NCI-H1417 treated with DMSO at 0.1 percent for 48 hours (cell line): ENCODE data around the gene DOCK4.

Experiments
- DNase-seq: peaks from one replicate; lab custom pipeline; 2025; lab: John Stamatoyannopoulos, UW

The DOCK4 gene

DNA sequence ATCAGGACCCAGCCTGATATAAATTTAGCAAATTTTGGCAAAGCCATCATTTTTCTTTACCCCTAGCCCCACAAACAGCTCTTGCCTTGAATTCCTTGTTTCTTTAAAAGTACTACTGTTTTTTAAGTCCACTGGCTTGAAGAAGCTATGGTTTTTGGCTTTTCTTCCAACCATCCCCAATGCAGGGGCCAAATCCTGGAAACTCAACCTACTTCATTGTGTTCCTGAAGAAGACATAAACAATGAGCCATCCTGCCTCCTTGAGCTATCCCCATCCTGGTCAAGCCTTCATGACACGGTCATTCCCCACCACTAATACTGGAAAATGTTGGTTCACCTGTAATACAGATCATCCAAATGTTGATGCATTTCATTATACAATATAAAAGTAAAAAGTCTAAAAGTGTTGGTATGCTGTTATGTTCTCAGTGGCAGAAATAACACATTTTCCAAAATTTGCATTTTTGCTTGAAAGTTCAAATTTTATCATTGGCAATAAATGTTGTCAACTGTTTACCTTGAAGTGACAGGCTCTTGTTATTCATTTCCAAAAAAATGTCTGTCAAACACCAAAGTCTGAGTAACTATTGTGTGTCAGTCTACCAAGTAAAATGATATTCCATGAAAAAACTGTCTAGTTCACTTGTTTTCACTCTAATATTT is 92.2 kb downstream of the DOCK4 start:
- DNase-seq: no peak

DNA sequence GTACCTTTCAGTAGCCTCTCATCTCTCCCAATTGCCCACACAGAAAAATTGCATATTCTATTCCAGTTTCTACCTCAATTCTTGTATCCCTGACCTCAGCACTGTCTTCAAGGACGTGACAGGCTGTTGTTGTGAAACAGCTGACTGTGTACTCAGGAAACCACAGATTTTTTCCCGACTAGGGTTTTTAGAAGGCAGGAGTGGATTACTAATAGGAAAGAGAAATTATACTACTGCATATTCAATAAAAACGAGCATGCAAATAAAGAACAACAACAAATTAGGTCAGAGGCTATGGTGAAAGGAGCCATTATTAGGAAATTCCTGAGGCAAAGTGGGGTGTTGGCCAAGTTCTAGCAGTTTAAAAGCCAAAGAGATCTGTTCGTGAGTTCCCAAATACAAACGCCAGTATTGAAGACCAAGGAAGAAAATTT is 93.4 kb downstream of the DOCK4 start:
- DNase-seq: no peak

DNA sequence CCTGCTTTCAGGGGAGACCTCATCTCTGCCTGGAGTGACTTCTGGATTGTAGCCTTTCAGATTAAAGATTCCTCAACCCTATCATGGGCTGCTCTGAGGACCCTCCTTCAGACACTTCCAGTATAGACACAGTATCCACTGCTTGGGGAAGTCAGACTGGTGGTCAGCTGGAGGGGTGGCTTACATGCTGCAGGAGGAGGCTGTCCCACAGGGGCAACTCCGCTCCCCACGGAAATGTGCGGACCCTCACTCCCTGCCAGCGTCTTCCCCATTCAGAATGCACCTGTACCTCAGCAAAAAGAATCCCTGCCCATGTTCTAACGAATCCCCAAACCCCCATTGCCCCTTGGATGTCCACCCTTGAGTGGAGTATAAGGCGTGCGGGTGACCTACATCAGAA is 95.5 kb downstream of the DOCK4 start:
- no peak for DNase-seq

DNA sequence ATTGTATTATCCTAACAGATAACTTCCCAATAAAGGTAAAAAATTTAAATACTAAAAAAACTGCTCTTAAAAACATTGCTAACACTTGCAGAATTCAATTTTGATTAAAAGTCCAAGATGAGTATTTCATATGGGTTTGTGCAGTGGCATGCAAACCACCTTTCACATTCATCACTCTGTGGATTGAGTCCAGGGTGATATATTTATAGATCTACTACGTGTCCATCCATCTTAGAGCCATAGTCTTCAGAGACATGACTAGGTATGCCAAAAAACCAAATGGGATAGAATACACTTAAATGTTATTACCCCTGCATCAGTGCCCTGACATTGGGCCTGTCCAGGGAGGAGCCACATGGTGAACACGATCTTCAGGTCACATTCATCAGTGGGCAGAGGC is 96.0 kb downstream of the DOCK4 start:
- DNase-seq: no peak

DNA sequence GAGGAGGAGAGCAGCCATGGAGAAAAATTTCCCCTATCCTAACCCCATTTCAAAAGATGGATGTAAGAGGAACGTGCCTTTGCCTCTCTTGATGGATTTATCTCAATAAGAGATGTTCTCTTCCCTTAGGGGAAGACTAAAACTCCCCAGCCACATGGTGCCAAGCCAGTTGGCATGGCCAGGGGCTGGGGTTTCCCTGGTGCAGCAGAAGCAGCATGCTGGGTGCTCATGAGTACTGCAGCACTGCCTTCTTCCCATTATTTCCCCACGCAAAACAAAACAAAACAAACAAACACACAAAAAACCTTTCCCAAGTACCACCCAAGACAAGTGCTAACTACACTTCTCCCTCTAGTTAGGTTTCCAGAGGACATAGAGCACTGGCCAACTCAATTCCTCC is 97.2 kb downstream of the DOCK4 start:
- DNase-seq: no peak

DNA sequence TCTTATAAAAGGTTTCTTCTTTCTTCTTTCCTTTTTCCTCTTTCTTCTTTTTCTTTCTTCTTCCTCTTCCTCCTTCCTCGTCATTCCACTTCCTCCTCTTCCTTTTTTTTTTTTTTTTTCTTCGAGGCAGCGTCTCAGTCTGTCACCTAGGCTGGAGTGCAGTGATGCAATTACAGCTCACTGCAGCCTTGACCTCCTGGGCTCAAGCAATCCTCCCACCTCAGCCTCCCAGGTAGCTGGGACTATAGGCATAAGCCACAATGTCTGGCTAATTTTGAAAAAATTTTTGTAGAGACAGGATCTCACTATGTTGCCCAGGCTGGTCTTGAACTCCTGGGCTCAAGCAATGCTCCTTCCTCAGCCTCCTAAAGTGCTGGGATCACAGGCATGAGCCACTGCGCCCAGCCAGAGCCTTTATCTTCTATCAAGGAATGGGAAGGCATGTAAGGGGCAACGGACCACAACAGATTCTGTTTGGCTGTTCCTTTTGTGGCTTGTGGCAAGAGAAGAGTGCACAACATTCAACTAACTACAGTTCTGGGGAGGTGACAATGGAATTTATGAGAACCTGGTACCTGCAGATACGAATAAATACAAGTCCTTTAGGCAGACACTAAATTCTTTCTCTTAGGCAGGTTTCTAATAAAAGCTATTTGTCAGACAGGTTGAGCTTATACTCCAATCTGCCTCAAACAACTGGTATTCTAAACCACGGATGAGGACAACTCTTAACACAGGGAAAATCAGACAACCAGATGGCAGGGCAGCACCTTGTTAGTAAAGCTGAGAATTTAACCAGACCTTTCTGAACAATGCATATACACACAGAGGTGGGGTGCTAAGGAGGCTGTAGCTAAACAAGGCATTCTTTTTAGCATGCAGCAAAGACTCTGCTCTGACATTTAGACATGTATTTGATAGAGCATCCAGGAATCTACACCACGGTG is 100.3 kb downstream of the DOCK4 start:
- no peak for DNase-seq

DNA sequence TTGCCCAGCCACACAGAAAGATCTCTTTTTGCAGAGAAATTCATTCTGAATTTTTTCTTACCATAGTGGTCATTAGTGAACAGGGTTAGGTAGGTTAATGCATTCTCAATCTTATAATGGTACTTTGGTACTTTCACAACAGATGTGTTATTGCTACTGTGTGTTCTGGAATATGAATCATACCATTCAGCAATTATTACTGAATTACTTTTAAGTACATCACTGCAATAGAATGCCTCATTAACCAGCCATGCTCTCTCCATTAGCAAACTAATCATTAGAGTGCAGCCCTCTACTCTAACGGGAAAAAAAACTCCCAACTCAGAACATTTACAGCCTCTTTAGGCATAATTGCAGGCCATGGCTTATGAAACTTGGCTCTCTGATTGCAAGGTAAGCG is 102.1 kb downstream of the DOCK4 start:
- peak; percentile 64 for DNase-seq

DNA sequence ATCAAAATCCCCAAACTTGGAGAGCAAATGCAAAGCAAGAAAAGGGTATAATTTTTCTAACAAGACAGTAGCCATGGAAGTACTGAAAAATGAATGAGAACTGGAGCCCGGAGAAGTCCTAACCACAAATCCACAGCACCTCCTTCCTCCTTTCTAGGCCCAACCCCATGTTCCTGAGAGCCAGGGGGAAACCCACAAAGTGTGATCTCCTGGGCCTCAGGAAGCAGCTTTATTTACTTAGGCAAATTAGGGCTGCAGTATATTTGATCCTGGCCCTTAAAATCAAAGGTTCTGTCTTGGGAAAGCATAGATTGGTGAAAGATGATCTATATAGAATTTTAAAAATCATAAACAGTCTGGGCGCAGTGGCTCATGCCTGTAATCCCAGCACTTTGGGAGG is 103.0 kb downstream of the DOCK4 start:
- no peak for DNase-seq

DNA sequence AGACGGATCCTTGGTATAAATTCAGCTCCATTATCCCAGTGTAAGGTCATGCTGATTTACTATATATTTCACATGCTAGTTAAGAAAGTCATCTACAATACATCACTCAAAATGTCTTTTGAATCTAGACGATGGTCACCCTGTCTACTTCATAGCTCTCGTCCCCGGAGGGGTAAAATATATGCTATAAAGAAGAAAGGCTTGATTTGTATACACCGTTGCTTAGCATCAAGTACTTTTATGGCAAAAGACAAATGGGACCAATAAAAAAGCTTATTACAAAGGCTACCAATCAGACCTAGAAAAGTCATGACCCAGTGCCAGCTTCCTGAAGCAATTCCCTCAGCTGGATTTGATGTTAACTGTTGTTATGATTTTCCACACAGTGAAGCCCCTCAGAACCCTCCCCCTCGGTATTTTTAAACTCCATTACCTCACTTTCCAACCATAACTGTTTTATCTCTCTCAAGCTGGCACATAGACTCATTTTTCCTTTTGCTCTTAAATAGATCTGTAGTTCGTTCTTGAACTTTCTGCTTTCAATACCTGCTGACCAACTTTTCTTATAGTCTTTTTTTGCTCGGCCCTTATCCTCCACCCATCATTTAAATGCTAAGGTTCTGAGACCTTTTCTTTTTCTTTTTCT is 104.9 kb downstream of the DOCK4 start:
- DNase-seq: no peak

DNA sequence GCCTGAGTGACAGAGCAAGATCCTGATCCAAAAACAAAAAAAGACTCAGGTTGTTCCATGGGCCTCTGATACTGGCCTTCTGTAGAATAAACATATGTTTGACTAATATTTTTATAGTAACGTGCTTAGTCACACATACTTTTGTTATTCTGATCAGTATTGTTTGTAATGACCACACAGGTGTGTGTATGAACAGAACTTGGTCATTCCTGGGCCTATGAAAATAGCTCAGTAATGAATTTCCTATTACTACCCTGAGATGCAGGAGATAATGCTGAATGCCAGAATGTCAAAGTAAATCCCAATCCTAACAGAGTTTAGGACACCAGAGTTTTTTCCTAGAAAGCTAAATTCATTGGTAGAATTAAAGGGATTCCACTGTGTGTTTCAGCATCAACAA is 108.7 kb downstream of the DOCK4 start:
- no peak for DNase-seq

DNA sequence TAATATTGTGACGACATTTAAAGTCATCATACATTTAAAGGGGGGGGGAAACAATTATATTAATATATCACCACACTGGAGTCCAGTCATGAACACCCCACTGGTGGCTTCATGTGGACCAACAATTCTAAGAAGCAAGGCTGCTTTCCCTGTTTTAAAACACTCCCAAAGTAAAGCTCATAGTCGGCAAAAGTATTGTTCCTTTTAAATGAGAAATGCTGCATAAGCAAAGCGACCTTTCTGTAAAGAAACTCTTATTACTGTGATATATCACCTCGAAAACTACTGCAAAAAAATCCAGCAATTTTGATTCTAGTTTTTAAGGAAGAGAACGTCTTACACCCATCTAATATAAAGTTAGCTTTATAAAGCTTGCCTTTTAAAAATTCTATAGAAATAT is 112.8 kb downstream of the DOCK4 start:
- DNase-seq: no peak

DNA sequence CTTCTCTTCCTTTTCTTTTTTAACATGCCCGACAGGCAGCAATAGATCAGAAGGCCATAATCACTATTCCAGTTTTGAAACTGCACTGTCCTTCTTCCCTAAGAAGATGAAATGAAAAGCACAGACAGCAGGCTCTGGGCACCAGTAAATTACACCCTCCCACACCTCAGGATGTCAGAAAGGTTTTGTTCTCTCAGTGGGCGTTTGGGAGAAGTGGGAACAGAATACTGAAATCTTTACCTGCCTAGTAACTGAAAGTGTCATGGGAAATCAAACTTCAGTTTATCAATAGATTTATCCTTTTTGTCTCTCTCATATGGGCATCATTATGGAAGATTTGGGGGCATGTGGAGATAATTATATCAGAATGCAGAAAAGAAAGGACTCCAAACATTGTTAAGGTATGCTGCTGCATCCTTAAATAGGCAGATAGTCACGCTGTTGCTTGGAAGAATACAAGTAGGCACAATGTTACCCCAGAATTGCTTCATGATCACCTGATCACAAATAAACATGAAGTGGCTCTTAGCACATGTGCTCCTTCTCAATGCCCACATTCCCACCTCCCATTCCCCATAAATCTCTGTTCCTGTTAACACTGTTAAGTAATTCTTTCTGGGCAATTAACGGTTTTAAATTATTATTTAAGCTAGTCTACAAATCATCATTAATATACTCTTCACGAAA is 113.3 kb downstream of the DOCK4 start:
- no peak for DNase-seq

DNA sequence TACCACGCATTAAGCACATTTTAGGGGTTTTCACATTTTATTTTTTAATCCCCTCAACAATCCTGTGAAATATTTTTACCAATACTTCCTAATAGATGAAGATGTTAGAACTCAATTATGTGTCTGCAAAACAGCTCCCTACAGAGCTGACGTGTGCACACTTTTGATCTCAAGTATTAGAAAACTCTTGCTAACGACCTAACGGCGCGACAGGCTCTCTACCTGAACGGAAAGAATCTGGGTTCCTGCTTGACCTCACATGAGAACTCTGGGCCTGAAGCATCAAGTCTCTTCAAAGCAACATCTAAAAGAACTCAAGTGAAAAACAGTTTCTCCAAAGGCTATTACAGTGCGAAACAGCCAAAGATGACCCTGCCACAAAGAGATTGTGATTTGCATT is 113.9 kb downstream of the DOCK4 start:
- no peak for DNase-seq

DNA sequence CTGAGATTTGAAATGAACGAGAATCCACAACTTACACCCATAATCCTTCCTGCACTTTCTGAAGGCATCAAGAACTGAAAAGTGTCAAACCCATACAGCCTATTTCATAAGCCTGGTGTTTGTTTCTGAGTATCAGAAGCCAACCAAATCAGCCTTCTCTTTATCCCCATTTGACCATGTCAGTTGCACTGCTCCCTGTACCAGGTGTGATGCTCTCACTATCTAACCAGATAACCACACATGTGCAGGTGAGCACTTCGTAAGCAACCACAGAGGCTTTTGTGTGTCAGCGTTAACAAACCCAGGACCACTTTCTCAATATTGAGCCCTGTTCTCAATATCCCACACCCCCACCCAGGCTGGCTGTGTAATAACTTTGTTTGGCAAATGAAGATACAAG is 114.4 kb downstream of the DOCK4 start:
- DNase-seq: no peak

DNA sequence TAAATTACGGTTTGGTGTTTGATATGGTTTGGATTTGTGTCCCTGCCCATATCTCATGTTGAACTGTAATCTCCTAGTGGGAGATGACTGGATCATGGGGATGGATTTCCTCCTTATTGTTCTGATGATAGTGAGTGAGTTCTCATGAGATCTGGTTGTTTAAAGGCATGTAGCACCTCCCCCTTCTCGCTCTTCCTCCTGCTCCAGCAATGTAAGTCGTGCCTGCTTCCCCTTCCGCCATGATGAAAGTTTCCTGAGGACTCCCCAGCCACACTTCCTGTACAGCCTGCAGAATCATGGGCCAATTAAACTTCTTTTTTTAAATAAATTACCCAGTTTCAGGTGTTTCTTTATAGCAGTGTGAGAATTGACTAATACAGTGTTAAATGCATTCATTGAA is 116.6 kb downstream of the DOCK4 start:
- no peak for DNase-seq

DNA sequence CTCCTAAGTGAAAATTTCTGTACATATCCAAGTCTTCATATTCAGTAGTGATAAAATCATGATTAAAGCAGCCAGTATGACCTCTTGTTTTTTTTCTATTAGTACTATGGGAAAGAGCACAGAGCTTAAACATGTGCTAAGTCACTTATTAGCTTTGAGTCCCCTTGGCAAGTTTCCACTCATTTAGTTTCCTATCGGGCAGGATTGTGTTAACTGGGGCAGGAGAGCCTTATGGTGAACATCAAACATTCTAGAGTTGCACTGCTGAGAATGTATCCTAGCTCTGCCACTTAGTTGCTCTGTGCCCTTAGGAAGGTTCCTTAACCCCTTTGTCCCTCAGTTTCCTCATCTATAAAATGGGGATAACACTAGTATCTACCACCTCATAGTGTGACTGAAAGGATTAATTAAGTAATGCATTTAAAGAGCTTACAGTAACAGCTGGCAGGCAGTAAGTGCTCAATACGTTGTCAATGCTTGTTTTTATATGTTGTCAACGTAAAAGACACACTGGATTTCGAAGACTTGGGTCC is 117.6 kb downstream of the DOCK4 start:
- no peak for DNase-seq

DNA sequence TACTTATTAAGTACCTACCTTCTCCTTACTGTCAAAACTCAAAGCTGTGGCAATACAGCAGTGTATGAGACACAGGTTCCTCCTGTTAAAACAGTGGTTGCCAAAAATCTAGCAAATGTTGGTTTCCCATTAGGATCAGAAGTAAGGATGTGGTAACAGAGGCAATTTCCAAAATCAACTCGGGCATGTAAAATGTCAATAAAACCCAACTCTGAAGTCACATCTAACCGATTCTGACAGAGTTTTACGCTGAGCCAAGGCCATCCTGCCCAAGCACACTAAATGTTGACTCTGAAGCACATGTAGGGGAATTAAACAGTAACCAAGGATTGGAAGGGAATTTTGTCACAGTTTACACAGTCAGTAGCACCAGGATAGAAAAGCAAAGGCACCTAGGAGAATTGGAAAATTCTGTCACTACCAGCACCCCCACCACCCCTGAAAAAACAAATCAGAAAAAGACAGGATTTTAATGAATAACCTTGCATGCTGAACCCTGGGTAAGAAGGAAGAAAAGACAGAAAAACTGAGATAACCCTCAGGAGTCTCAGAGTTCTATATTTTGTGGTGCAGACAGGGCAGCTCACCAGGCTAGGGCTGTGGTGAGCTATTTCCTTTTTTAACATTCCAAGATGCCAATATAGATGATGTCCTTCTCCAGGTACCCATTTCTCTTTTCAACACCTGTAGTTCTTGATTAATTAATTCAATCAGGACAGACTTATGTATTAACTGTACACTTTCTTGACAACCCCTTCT is 119.5 kb downstream of the DOCK4 start:
- no peak for DNase-seq

DNA sequence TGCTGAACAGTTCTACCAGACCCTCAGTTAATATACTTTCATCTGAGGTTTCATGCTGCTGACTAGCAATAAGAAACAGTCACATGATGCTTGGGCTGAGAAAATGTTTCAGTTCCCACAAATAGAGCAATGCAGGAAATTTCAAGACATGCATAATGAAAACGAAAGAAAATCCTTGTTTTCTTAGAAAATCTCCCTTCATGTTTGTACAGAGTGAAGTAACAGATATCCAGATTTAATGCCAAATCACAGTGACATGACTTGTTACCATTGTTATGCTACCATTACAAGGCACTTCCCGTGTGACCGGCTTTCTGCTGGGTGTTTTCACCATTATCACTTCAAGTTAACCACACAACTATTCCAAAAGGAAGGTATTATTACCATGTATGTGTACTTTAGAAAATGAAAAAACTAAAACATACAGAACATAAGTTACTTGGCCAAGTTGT is 121.7 kb downstream of the DOCK4 start:
- DNase-seq: no peak

DNA sequence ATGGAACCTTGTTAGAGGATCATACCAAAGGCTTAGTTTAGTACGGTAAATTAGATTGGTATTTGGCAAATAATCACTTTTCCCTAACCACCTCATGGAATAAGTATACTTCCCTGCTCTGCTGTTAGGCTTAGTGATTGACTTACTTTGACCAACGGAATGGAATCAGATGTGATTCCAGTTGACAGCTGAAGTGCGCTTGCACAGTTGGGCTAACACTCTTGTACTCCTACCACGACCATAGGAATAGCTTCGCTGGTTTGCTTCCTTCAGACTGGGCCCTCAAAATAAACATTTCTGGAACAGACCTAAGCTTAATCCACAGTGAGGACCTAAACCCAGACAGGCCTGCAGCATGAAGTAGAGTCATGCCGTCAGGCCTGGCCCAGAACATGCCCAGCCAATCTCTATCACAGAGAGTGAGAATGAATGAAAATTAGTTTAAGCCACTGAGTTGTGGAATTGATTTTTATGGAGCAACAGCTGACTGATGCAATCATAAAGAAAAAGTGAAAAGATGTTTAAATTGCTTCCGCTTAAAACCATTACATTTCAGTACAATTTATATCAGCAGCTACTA is 122.3 kb downstream of the DOCK4 start:
- DNase-seq: no peak

DNA sequence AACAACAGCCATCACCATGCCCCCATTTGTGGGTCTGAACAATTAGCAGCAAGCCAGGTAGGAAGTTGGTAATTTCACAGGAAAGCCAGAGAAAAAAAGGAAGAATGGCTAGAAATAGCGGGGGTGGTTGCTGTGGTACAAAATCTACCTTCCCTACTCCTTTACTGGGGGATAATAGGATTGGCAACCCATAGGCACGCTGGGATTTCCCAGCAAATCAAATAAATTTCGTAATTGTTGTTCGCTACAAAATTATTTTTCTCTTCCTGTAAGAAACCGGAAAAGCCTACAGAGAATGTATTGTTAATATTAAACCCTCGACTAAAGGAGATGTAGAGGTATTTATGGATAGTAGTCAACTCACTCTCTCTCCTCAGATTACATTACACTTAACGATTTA is 123.9 kb downstream of the DOCK4 start:
- no peak for DNase-seq

DNA sequence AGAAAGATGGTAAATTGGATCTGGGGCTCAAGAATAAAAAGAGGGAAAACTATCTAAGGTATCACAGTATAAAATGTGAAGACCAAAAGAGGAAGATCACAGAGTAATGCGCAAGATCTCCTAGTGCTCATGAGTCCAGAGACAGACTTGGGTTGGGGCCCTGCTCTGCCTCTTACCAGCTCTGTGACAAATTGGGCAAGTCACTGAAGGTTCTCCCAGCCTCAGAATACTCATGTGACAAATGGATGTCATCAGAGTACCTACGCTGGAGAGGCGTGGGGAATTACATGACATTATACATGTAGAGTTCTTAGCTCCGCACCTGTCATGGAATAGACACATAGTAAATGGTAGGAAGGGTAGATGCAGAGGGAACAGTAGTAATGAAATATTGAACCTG is 124.4 kb downstream of the DOCK4 start:
- DNase-seq: no peak
